K562 (cell line): Measurements from ENCODE around the gene EML6.

Experiments used
- CBX5 ChIP-seq: IDR thresholded peaks from 2 replicates; pipeline ENCODE4 v1.6.1; 2014; ENCODE audit warnings: low read depth, borderline replicate concordance
- CTCF ChIP-seq, 3 experiments: IDR thresholded peaks in 2 of 3; conservative IDR thresholded peaks in 1 of 3; 2 replicates each; pipeline ENCODE4 v1.5.1; 2011 to 2012; ENCODE audit warnings: low read length in 3 of 3, mild to moderate bottlenecking in 3 of 3, control low read depth in 2 of 3, improper control_type of control experiment in 1 of 3, inconsistent platforms in 1 of 3, low read depth in 1 of 3, mixed read lengths in 1 of 3, moderate library complexity in 1 of 3; ENCODE audit not compliant: insufficient read depth in 2 of 3
- E2F4 ChIP-seq: sonication (generic); formaldehyde crosslinking; IDR thresholded peaks from 2 replicates; pipeline ENCODE4 v1.8.0; 2022; ENCODE audit warnings: mild to moderate bottlenecking, low read depth, missing genetic modification reagents
- MXI1 ChIP-seq: IDR thresholded peaks from 2 replicates; pipeline ENCODE4 v1.6.1; 2011; ENCODE audit warnings: low read depth, mild to moderate bottlenecking, improper control_type of control experiment, low read length
- NCOR1 ChIP-seq: fragments of 450-650 bp; IDR thresholded peaks from 2 replicates; pipeline ENCODE4 v1.6.1; 2016; ENCODE audit warnings: mild to moderate bottlenecking, moderate library complexity
- POLR2AphosphoS5 ChIP-seq: IDR thresholded peaks from 2 replicates; pipeline ENCODE4 v1.6.1; 2011; ENCODE audit warnings: mild to moderate bottlenecking, low read depth, low read length, moderate library complexity; ENCODE audit not compliant: control insufficient read depth, insufficient read depth
- RAD21 ChIP-seq, 2 experiments: fragments of 250-450 bp in 1 of 2; fragments of 450-650 bp in 1 of 2; sonication (Bioruptor Pico) in 1 of 2; formaldehyde crosslinking in 1 of 2; IDR thresholded peaks in 1 of 2; conservative IDR thresholded peaks in 1 of 2; 2 replicates each; pipeline versions ENCODE4 v1.4.0 to v1.8.0; 2020 to 2022; ENCODE audit warnings: mild to moderate bottlenecking in 2 of 2, moderate library complexity in 1 of 2
- RBFOX2 ChIP-seq: fragments of 200-400 bp; formaldehyde crosslinking; IDR thresholded peaks from 2 replicates; pipeline ENCODE4 v1.6.1; 2017; ENCODE audit warnings: low read depth, mild to moderate bottlenecking, low read length, moderate library complexity
- ZNF384 ChIP-seq: IDR thresholded peaks from 2 replicates; pipeline ENCODE4 v1.6.1; 2012; ENCODE audit warnings: low read depth, low read length, improper control_type of control experiment
- ZNF518B ChIP-seq: fragments of 250-450 bp; sonication (Bioruptor Pico); IDR thresholded peaks from 2 replicates; pipeline ENCODE4 v1.5.0; 2021; ENCODE audit warnings: mild to moderate bottlenecking, moderate library complexity

- no peak for TF ChIP-seq CBX5
- no peak for TF ChIP-seq ZNF518B
- TF ChIP-seq ZNF384, result no peak
- no peak for TF ChIP-seq POLR2AphosphoS5
- TF ChIP-seq RAD21 (CRISPR knock-in tag; conservative IDR thresholded peaks at IDR 0.05 in 1 of 2, IDR thresholded peaks at IDR 0.05 in 1 of 2), result no peak
- TF ChIP-seq CTCF (IDR thresholded peaks at IDR 0.05 in 2 of 3, conservative IDR thresholded peaks at IDR 0.05 in 1 of 3; ENCODE audit: insufficient read depth in 2 of 3, low read depth in 1 of 3, low read length in 3 of 3), result no peak
- no peak for TF ChIP-seq RBFOX2
- TF ChIP-seq NCOR1, result no peak
- no peak for TF ChIP-seq MXI1
- no peak for TF ChIP-seq E2F4 (CRISPR knock-in tag)
Measured at GRCh38 chr2:54787270-54787669, 63.8 kb downstream of the EML6 start.
